Ovary (tissue), 9 donors: ENCODE measurements around the gene RNPEP. TPM values are rescaled to one million over a fixed set of nuclear protein-coding genes. Genes with fewer than 3 reads are reported as not detected.

Experiments
- DNase-seq, 5 donors: peaks; one replicate each; pipeline ENCODE4 v3.0.0-alpha.2; 2019 to 2020
- H3K27ac ChIP-seq, 2 donors: fragments of 200-600 bp; one replicate each; pipeline versions ENCODE4 v1.5.1 to v1.8.0; 2019 to 2022
- H3K27me3 ChIP-seq: fragments of 200-600 bp; one replicate; pipeline ENCODE4 v1.8.0; 2022
- H3K36me3 ChIP-seq: fragments of 200-600 bp; sonication (generic); one replicate; pipeline ENCODE4 v1.5.1; 2019
- H3K4me1 ChIP-seq: one replicate; pipeline ENCODE4 v1.8.1; 2013; ENCODE audit warnings: mild to moderate bottlenecking, moderate library complexity; ENCODE audit not compliant: insufficient read depth
- H3K4me3 ChIP-seq: fragments of 200-600 bp; sonication (generic); one replicate; pipeline ENCODE4 v1.5.1; 2017
- H3K9me3 ChIP-seq, 2 donors: fragments of 200-600 bp in 1 of 2; sonication (generic) in 1 of 2; one replicate each; pipeline versions ENCODE4 v1.5.1 to v1.8.1; 2013 to 2019; ENCODE audit warnings: mild to moderate bottlenecking in 1 of 2, moderate library complexity in 1 of 2
- EP300 ChIP-seq: sonication (generic); formaldehyde crosslinking; IDR thresholded peaks from one replicate; pipeline ENCODE4 v1.6.1; 2017; ENCODE audit warnings: antibody characterized with exemption
- POLR2A ChIP-seq: fragments of 450-650 bp; IDR thresholded peaks from one replicate; pipeline ENCODE4 v1.6.1; 2017; ENCODE audit warnings: antibody characterized with exemption, mild to moderate bottlenecking, moderate library complexity
- whole genome bisulfite sequencing, 3 donors: extraction: QIAGEN DNeasy Blood & Tissue Kit in 1 of 3; methylation state at CpG; one replicate each; pipeline versions ENCODE4 v1.1.5 to v1.1.7; 2013 to 2017; 5-methylcytosine and 5-hydroxymethylcytosine counted together
- intact Hi-C, 4 donors: fragments of 100-400 bp; cut with DNase I; formaldehyde crosslinking; loops; one replicate each; pipeline versions ENCODE4 v1.11.0 to v1.15.1; 2022 to 2023
- polyA plus RNA-seq, 2 donors: library from polyadenylated mRNA; stranded (reverse); fragments of 200-250 nt in 1 of 2; fragments of 350-450 nt in 1 of 2; fragmentation: Illumina TruSeq in 1 of 2; extraction: RNeasy Lipid Tissue Mini Kit (QIAGEN cat#74804) in 1 of 2; gene quantifications; one replicate each; pipeline ENCODE4 v1.2.3, GENCODE V29; 2013 to 2014
- total RNA-seq, 7 donors: library from RNA; depleted of rRNA in 2 of 7; stranded (reverse); fragments of >200 nt in 2 of 7; fragmentation: NEBNext Ultra II Directional in 3 of 7; extraction: Animal tissue kit (Norgen Biotek cat#: 25700) in 3 of 7; gene quantifications; one replicate each; pipeline versions ENCODE4 v1.1.0 to v1.2.4, GENCODE V29; 2016 to 2023
- TF ChIP-seq, protein P1 (sequence below), 3 donors: fragments of 450-650 bp in 2 of 3; fragments of 200-600 bp in 1 of 3; IDR thresholded peaks; one replicate each; pipeline versions ENCODE4 v1.5.1 to v1.8.0; 2016 to 2022; ENCODE audit warnings: antibody characterized with exemption in 3 of 3, mild to moderate bottlenecking in 1 of 3
- donor health status: DM: no; HTN: no; CAD: no; lungs with moderate emphysema.
- donor health status: DM: no; HTN: no; CAD: no.
- donor health status: Bipolar disorder and iron deficiency.
- donor health status: DM: yes; HTN: yes; CAD: no.
- donor health status: DM: no; HTN: no; CAD: no.
- donor health status: DM: yes; HTN: yes; CAD: no.

RNPEP gene
- total and polyA plus RNA-seq, 9 donors, result 32.4 to 76.2 (median 43.9) TPM

DNA sequence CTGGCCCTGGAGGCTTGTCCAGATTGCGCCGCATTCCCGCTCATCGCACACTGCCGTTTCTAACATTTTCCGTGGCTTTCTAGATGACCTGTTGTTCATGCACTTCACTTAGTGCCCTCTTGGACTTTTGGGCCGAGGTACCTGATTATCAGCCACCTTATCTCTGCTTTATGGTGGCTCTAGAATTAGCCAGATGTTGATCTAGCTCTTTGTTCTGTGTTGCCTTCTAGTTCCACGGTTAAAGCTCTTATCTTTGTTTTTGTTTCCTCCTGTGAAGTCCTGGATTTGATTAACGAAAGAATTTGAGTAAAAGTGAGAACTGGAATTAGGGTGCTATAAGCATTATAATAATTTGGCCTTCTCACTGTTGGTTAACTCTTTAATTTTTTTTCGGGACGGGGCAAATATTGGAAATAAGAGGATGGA lies 945 bp downstream of the RNPEP start:
- intact Hi-C loops, result loop anchor here in 1 of 4 donors (5.0 kb wide), 1 partner anchor 86 kb away; no protein-coding TSS in a partner anchor
- TF ChIP-seq, protein P1, sequence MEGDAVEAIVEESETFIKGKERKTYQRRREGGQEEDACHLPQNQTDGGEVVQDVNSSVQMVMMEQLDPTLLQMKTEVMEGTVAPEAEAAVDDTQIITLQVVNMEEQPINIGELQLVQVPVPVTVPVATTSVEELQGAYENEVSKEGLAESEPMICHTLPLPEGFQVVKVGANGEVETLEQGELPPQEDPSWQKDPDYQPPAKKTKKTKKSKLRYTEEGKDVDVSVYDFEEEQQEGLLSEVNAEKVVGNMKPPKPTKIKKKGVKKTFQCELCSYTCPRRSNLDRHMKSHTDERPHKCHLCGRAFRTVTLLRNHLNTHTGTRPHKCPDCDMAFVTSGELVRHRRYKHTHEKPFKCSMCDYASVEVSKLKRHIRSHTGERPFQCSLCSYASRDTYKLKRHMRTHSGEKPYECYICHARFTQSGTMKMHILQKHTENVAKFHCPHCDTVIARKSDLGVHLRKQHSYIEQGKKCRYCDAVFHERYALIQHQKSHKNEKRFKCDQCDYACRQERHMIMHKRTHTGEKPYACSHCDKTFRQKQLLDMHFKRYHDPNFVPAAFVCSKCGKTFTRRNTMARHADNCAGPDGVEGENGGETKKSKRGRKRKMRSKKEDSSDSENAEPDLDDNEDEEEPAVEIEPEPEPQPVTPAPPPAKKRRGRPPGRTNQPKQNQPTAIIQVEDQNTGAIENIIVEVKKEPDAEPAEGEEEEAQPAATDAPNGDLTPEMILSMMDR (IDR thresholded peaks at IDR 0.05), result no peak
- TF ChIP-seq EP300, result no peak
- TF ChIP-seq POLR2A, result no peak
- Histone ChIP-seq H3K4me3 (peak overlapping the region; percentile 76), H3K36me3 (no peaks in the 10 kb centered on the region), H3K9me3 (no peaks in the 10 kb centered on the region), H3K27me3 (no peaks in the 10 kb centered on the region), H3K27ac (peak overlapping the region; percentile 76 to 92), H3K4me1 (peaks cover 3% of the 10 kb centered on the region)
- DNase-seq, result no peak
- 2 to 4% (median 3%) methylated on average over 11 of the region's 11 CpGs for WGBS, 3 donors

DNA sequence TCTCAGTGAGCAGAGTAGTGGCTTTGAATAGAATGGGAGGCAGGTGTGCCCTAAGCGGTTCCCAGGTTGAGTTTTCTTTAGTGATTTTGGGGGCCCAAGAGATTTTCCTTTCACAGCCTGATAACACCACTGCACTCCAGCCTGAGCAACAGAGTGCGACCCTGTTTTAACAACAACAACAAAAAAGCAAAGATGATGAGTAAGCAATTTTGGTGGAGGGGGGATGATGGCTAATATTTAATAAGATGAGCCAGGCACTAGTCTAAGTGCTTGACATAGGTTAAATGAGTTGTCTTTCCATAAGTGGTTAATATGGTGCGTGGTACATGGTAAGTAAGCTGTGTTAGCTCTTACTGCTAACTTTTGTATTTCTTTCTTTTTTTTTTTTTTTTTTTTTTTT lies 2.0 kb downstream of the RNPEP start:
- TF ChIP-seq, protein P1 (IDR thresholded peaks at IDR 0.05), result no peak
- TF ChIP-seq EP300 (no peak), POLR2A (no peak)
- H3K36me3 ChIP-seq, result no peaks in the 10 kb centered on the region
- H3K27ac ChIP-seq, result no peak overlapping the region
- H3K27me3 ChIP-seq, result no peaks in the 10 kb centered on the region
- DNase-seq, result no peak
- no peak overlapping the region for H3K4me3 ChIP-seq
- intact Hi-C loops, result loop anchor here in 1 of 4 donors (5.0 kb wide), 1 partner anchor 87 kb away; no protein-coding TSS in a partner anchor
- WGBS, 3 donors, result 81 to 94% (median 87%) methylated on average over 3 of the region's 3 CpGs
- peaks cover 3% of the 10 kb centered on the region for H3K4me1 ChIP-seq
- no peaks in the 10 kb centered on the region for H3K9me3 ChIP-seq

DNA sequence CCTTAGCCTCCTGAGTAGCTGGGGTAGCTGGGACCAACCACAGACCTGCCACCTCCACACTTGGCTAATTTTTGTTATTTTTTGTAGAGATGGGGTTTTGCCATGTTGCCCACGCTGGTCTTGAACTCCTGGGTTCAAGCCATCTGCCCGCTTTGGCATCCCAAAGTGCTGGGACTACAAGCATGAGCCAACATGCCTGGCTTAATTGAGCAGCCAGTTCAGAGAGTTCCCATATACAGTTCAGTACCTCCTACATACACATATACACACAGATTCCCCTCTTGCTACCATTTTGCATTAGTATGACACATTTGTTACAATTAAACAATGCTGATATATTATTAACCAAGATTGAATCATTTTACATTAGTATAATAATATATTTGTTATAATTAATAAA lies 2.9 kb downstream of the RNPEP start:
- Histone ChIP-seq H3K27me3 (no peaks in the 10 kb centered on the region), H3K36me3 (no peaks in the 10 kb centered on the region), H3K4me3 (no peak overlapping the region), H3K9me3 (no peaks in the 10 kb centered on the region), H3K27ac (no peak overlapping the region), H3K4me1 (peaks cover 3% of the 10 kb centered on the region)
- DNase-seq, result no peak
- intact Hi-C loops, result no loop called here
- no peak for TF ChIP-seq EP300
- TF ChIP-seq POLR2A, result no peak
- TF ChIP-seq, protein P1 (IDR thresholded peaks at IDR 0.05), result no peak
- 71 to 93% (median 82%) methylated on average over 2 of the region's 2 CpGs for WGBS, 3 donors

DNA sequence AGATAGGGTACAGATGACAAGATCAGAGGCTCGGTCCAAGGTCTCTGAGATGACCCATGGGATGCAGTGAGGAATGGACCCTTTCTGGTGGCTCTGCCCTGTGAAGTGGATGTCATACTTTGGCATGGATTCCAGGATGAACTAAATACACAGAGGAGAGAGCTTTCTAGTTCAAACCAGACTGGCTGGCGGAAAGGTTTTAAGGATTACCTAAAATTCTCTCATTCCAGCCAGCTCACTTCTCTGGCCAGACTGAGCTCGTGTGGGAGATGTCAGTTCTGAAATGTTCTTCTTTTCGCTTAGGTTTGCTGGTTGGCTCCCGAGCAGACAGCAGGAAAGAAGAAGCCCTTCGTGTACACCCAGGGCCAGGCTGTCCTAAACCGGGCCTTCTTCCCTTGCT lies 6.2 kb downstream of the RNPEP start:
- peaks cover 3% of the 10 kb centered on the region for H3K4me1 ChIP-seq
- no peaks in the 10 kb centered on the region for H3K36me3 ChIP-seq
- H3K27ac ChIP-seq, result no peak overlapping the region
- DNase-seq, result no peak
- no peak overlapping the region for H3K4me3 ChIP-seq
- intact Hi-C loops, result no loop called here
- no peaks in the 10 kb centered on the region for H3K27me3 ChIP-seq
- no peaks in the 10 kb centered on the region for H3K9me3 ChIP-seq
- 64 to 82% (median 69%) methylated on average over 7 of the region's 7 CpGs for WGBS, 3 donors
- no peak for TF ChIP-seq EP300
- TF ChIP-seq POLR2A, result no peak
- TF ChIP-seq, protein P1 (IDR thresholded peaks at IDR 0.05), result no peak
